Stimulated activated CD4-positive, alpha-beta T cell treated with anti-CD3 and anti-CD28 coated beads, Interleukin-15, amount 100 ng/mL, for 48 hours (primary cell): Measurements from ENCODE around the gene KIF3A.

Source experiments
- DNase-seq, 2 donors: peaks; one replicate each; pipeline ENCODE4 v3.0.0-alpha.2; 2020; ENCODE audit warnings: low read depth in 2 of 2

Gene KIF3A

DNA sequence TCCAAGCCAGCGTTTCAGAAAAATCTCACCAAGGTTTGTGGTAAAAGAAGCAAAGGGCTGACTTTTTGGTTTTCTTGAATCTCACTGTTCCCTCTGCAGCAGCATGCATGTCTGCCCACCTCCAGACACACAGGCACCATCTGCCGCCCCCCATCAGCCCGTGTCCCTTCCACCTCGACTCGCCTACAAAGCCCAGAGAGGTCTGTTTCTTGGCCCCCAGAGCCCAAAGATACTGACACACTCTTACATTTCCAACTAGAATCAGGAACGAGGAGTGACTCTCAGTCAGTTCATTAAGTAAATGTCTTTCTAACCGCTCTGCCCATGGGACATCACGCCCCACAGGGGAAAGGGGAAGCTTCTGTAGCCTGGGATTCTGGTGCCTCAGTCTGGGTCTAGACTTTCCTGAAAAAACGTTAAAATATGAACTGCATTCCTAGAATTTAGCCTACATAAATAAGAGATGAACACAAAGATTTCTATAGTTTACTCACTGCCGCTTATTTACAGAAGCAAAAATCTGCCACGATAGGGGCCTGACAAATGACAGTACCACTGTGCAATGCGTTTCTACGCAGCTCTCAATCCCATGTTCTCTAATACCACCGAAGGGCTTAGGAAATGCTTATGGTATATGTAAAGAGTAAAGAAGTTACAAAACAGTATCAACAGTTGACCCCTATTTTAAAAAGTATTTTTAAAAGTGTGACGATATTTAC lies 59.5 kb downstream of the KIF3A start:
- no peak for DNase-seq

DNA sequence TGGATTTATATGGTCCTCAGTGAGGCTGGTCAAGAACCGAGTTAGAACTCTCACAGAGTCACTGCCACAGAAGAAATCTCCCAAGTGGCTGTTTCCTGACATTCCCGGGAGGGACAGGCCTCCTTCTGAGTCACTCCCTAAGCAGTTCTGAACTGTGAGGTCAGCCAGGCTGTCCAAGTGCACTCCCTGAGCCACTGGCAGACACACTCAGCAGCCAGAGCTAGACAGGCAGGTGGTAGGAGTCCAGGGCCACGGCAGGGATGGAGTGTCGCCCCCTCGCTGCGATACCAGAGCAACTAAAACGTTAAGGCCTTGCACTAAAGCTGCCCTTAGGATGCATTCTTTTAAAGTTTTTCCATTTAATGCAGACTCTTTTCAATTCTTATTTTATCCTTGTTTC lies 60.2 kb downstream of the KIF3A start:
- DNase-seq, result no peak

DNA sequence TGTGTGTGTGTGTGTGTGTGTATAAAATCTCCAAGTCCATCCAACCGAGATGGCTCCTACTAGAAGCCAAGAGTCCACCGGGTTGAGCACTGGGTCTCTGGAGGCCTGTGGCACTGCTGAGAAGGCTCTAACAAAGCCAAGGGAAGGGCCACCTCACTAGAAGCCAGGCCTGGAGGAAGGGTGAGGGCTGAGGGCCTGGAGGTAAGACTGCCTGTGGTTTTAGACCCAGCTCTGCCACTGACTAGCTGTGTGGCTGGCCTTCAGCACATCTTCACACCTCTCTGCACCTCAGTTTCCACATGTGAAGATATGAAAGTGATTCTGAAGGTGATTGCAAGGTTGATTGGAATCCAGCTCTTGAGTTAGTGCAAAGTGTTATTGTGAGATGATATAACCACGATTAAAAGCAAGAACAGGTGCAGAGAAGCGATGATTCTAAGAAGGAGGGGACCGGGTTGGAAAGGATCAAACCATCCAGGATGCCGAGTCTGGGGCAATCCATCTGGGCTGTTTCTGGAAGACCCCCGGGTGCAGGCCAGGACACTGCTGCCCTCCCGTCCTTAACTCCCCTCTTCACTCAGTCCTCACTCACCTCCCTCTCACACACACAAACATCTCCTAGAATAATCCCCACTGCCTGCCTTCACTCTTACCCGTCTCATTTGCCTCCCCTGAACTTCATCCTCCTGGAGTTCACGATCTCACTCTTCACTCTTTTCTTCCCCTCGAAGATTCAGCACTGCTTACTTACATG lies 61.2 kb downstream of the KIF3A start:
- DNase-seq, result no peak

DNA sequence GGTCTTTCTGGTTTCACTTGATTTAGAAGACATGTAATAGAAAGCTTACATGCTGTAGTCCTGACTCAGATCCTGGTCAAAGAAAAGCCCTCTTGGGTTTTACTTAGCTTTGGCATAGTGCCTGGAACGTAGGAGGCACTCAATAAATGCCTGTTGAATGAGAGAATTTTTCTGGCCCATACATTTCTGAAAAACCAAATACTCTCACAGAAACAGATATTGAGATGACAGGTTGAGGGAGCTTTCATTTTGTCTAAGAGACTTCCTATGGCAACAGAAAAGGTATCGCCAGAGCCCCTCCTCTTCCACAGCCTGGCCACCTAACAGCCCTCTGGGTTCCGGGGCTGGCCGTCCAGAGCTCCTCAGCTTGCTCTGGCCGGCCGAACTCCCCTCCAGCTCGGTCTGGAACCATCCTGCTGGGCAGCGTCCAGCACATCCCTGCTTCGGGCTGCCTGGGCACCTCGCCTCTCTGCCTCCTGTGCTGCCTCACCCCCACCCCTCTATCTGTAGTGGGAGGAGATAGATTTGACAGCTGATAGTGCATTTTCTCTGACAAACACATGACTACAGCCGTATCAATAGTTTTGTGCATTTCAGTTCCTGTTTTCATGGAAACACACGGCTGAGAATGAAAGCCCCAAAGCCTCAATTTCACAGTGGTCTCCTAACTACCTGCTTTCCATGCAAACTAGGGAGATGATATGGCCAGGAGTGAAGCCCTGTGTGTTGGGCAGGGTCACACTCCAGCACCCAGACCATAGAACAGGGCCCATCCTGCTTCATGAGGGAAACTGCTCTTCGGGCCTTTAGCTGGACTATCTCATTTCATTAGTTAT lies 62.5 kb downstream of the KIF3A start:
- no peak for DNase-seq

DNA sequence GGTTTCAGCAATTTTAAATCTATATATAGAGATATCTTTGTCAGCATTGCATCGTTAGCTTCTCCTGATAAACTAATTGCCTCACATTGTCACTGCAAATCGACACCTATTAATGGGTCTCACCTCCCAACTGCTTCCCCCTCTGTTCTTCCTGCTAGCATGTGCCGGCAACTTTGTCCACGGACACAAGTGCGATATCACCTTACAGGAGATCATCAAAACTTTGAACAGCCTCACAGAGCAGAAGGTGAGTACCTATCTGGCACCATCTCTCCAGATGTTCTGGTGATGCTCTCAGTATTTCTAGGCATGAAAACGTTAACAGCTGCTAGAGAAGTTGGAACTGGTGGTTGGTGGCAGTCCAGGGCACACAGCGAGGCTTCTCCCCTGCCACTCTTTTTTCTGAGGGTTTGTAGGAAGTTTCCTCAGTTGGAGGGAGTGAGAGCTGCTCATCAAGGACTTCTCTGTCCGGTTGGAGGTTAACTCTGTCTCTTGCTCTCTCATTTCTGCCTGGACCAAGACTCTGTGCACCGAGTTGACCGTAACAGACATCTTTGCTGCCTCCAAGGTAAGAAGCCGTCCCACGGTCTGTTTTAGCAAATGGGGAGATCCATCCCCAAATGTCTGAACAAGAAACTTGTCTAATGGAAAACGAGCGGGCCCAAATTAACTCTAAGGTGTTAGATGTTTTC lies 63.3 kb downstream of the KIF3A start, which contains the start of gene IL4:
IL4 (plus strand) TSS at position 51 of the 692 bp plus-strand sequence; CDS start at position 113, 62 bp downstream.
- no peak for DNase-seq

DNA sequence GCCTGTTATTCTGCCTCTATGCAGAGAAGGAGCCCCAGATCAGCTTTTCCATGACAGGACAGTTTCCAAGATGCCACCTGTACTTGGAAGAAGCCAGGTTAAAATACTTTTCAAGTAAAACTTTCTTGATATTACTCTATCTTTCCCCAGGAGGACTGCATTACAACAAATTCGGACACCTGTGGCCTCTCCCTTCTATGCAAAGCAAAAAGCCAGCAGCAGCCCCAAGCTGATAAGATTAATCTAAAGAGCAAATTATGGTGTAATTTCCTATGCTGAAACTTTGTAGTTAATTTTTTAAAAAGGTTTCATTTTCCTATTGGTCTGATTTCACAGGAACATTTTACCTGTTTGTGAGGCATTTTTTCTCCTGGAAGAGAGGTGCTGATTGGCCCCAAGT lies 63.9 kb downstream of the KIF3A start:
- no peak for DNase-seq

DNA sequence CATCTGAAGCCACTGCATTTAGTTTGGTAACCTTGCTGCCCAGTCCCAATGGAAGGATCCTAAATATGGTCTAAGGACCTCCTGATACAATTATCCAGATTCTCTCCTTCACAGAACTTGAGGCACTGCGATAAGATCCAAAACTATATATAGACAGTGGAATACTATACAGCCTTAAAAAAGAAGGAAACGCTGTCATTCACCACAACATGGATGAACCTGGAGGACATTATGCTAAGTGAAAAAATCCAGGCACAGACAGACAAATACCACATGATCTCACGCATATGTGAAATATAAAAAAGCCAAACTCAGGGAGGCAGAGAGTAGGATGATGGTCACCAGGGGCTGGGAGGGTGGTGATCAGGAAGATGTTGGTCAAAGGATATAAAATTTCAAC lies 66.3 kb downstream of the KIF3A start:
- no peak for DNase-seq

DNA sequence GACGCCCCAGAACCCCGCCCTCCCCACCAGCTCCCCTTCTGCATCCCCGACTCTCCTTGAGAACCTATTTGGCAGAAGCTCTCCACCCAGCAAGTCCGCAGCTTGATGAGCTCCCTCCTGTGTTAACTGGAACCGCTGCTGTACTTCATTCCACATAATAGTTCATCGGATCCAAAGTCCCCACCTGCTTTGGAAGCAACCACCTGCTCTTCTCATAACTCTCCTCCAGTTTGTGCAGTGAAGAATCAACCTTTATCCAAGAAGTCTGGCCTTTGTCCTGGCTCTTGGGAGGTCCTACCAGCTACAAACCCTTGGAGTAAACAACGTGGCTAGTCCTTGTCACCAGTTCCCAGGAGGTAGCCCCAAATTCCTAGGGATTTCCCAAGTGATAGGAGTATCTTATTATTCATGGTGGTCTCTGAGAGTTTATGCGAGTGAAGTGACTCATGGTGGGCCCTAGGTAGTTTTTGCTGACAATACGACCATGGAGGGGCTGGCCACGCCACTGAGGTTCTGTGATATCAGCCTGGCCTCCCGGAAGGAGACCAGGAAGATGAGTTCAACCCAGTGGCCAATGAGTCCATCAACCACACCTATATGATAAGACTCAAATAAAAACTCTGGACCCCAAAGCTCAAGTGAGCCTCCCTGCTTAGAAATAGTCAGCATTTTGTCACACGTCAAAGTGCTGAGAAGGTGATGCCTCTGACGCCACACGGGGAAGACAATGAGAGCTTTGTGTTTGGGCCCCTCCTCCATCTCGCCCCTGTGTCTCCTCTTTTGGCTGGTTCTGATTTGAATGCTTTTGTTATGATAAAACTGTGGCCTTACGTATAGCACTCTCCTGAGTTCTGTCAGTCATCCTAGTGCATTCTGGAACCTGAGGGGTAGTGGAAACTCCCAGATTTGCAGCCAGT lies 67.1 kb downstream of the KIF3A start:
- DNase-seq, result no peak

DNA sequence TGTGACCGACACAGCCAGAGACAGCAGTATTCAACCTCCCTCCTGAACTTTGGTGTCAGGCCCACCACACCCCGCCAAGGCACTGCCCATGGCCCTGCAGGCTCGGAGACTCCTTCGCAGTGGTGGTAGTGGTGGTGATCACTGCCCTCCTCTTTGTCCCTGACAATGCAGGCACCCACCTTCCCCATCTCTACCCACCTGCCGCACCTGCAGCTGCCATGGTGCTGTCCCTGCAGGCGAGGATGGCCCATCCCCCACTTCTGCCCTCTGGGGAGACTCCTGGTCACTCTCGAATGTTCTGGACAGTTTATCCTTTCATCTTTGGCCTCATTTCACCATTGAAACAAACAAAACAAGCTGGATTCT lies 67.9 kb downstream of the KIF3A start:
- no peak for DNase-seq

DNA sequence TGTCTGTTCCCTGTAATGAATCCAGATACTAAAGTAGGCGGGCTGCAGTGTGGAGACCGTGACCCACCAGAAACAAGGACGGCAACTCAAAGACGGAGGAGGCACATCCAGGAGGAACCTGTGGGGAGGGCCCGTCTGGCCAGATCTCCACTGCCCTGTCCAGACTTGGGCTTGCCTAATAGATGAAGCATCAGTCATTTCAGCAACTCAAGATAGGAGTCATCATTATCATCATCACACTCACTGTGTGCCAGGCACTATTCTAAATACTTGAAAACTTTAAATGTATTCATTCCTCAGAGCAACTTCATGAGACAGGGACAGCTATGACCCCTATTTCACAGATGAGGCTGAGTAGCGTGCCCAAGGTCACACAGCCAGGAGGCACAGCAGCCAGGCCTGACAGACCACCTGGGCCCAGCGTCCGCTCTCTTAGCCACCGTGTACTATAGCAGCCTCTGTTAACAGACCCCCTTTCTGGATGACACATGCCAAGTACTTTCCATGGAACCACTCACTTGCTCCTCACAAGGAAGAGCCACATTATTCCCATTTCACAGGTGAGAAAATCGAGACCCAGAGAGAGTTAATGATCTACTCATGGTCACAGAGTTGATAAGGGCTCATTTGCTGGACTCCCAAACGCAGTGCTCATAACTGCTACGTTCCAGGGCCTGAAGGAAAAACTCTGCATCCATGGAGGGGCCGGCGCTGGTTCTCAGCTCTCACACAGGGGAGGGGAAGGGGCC lies 68.5 kb downstream of the KIF3A start:
- no peak for DNase-seq

DNA sequence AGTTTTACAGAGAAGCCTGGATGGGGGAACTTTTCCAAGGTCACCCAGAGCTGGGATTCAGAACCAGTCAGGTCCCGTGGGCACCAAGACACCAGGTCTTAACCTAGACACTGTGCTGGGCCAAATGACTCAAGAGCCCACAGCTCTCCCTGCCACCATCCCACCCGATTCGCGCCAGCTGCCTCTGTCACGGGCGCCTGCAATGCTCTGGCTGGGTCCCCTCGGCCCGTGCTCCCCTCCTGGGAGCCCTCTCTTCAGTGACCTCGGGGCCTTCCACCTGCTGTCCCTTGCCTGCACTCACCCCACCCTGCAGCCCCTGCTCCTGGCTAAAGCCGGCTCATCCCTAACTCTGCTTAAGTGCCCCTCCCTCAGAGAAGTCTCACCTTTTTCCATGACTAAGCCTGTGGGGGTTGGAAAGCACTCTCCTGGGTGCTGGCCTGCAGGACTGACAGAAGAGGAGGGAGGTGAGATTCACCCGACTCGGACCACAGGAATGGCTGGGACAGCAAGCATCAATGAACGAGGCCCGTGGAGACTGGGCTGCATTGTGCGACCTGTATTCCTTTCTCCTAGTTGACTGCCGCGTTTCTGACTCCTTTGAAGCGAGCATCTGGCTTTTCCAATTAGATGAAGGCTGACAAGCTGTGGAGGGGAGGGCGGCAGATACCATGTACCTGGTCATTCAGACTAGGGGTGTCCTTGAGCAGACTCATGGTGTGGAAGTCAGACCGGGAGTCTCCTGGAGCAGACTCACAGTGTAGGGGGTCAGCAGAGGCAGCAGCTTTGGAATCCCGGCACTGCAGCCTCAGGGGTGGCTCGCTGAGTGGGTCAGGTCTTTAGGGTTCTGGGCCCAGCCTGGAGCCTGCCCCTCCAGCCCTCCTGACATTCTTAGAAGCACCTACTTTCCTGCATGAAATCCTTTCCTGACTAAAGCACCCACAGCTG lies 69.3 kb downstream of the KIF3A start:
- DNase-seq, result no peak

DNA sequence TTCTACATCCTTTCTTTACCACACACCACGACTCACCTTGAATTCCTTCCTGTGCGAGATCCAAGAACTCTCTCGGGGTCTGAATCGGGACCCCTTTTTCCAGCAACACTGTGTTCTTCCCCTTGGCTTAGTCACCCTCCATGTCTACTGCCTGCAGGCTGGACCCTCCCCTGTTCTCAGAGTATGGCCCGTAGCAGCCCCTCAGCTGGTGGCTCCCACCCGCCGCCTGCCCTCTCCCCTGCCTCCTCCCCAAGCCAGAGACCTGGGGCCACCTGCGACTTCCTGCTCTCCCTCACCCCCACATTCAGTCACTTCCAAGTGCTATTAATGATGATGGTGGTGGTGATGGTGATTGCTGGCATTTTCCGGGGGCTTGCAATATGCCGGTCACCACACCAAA lies 70.0 kb downstream of the KIF3A start:
- no peak for DNase-seq

DNA sequence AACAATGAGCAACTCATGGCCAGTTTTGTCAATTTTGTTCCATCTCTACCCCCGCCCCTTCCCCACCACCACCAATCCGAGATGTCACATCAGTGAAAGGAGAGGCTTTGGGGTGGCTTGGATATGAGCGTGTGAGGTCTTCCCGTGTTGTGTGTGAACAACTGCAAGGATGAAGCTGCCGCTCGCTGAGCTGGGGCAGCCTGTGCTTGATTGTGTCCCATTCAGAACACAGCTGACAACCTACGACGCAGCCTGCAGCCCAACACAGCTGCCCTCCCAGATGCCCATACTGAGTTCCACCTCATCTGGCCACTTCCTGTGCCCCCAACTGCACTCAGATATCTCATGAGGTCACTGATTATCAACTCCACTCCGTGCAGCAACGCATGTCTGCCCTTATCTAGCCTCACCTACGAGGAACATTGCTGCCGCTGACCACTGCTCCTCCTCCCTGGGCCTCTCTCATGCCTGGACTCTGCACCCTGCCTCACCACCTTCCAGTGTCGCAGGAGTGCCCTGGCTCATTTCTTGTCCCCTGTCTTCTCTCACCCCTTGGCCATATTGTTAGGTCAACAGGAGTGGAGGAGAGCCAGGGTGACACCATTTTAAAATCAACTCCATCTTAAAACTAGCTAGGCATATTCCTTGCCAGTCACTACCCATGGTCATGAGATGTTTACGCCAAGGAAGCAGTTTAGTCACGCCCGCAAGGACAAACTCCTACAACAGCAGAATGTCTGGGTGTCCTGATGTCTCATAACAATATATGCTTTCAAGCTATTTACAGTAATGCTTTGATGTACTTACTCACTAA lies 70.8 kb downstream of the KIF3A start:
- DNase-seq, result no peak

DNA sequence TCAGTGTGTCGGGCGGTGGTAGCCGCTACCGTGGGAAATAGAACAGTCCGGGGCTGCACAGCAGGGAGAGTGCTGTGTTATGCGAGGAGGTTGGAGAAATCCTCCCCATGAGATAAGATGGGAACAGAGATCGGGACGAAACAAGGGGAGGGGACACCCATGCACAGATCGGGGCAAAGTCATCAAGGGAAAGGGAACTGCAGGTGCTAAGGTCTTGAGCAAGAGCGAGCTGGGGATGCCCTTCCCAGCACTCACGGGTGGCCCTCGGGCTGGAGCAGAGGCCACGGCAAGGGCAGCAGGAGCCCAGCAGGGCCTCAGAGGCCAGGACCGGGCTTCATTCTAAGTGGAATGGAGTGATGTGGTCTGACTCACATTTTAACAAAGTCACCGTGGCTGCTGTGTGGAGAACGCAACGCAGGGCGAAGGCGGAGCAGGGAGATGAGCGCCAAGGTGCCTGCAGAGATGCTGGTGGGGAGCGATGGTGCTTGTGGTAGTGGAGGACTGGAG lies 71.7 kb downstream of the KIF3A start:
- no peak for DNase-seq

DNA sequence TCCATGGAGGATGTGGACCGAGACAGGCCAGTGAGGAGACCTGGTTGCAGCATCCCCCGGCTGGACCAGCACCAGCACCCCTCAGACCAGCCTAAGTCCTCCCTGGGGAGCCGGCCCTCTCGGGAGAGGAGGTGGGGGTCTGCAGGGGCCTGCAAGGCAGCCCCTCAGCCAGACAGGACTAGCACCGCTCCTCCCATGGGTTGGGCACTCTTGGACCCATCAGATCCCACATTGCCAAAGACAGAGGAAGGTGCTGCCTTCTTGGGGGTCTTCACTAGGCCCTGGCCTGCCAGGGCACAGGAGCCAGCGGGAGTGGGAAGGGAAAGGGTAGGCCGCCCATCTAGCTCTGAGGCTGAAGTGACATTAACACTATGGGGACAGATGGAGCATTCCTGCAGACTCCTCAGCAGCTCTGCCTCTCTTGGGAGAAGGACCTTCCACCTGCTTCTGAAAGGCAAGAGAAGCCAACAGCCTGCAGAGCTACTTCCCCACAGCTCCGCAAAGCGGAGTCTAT lies 72.6 kb downstream of the KIF3A start:
- no peak for DNase-seq

DNA sequence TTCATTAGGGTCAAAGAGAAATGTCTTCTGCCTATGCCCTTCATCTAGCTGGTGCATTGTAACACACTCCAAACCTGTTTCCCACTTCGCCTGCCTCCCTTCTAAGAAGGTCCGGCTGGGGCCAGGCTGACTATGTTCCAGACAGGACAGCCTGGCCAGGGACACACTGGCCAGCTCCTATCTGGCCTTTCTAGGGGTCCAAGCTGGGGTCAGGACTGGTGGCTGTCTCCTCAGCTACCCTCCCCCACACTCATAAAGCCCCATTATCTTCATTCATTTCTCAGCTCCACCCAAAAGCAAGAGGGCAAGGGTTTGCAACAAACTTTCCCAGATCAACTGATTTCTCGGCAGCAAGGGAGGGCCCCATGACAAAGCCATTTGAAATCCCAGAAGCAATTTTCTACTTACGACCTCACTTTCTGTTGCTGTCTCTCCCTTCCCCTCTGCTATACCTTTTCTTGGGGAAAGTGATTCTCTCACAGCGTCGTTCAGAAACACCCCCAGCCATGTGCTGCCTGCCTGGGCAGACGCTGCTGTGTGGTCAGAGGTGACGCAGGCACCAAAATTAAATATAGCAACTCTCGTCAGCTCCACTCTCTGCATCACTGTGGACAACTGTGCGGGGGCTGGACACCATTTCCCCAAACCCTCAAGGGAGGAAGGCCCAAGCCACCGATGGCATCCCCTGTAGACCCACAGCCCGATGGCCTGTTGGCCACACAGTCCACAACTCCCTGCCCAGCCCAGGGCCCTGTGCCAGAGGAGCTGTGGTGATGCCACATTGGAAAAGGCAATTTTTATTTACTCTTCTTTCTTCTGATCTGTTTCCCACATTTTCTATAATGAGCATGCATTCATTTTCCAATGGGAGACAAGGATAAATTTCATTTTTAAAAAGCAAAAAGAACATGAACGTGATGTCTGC lies 73.3 kb downstream of the KIF3A start:
- DNase-seq, result no peak
